HFFc6 (cell line): ENCODE data around the gene OCA2. TPM values are rescaled to one million over a fixed set of nuclear protein-coding genes. Genes with fewer than 3 reads are reported as not detected.

Experiments used
- DNase-seq: peaks from one replicate; pipeline ENCODE4 v3.0.0-alpha.2; 2018
- H3K27ac Mint-ChIP-seq: 2 replicates; pipeline ENCODE4 v1.8.0; 2020; ENCODE audit warnings: mild to moderate bottlenecking, mixed read lengths
- H3K27me3 Mint-ChIP-seq: 2 replicates; pipeline ENCODE4 v1.8.0; 2021; ENCODE audit warnings: mild to moderate bottlenecking, moderate library complexity, mixed read lengths; ENCODE audit not compliant: insufficient read depth
- H3K36me3 Mint-ChIP-seq: 2 replicates; pipeline ENCODE4 v1.8.0; 2021; ENCODE audit warnings: low read depth, mixed read lengths
- H3K4me1 Mint-ChIP-seq: 2 replicates; pipeline ENCODE4 v1.8.0; 2020; ENCODE audit warnings: low read depth, mixed read lengths
- H3K4me3 Mint-ChIP-seq: 2 replicates; pipeline ENCODE4 v1.8.0; 2020; ENCODE audit warnings: mild to moderate bottlenecking, moderate library complexity, mixed read lengths
- H3K9me3 Mint-ChIP-seq: 2 replicates; pipeline ENCODE4 v1.8.0; 2020; ENCODE audit warnings: mild to moderate bottlenecking, mixed read lengths
- CTCF ChIP-seq: fragments of 200-600 bp; sonication (generic); IDR thresholded peaks from 2 replicates; pipeline ENCODE4 v1.5.0; 2021; ENCODE audit warnings: antibody characterized with exemption, mild to moderate bottlenecking
- total RNA-seq, 6 experiments: library from RNA; stranded (reverse); fragmentation: NEBNext Ultra II Directional; extraction: Animal tissue kit (Norgen Biotek cat#: 25700); gene quantifications; 2 replicates in 1 of 6; 3 replicates in 5 of 6; pipeline ENCODE4 v1.2.3, GENCODE V29; 2021

Gene OCA2
- total RNA-seq, 6 experiments from 2014 or later = not detected

- H3K4me1 Mint-ChIP-seq = no peaks in the 10 kb centered on the region
- H3K27ac Mint-ChIP-seq = no peak overlapping the region
- no peaks in the 10 kb centered on the region for H3K36me3 Mint-ChIP-seq
Measured at GRCh38 chr15:28060005-28060404, 39.1 kb downstream of the OCA2 start.

GRCh38 chr15:28058082-28058481 lies 41.0 kb downstream of the OCA2 start:
- Mint-ChIP-seq H3K27me3 (peaks cover 2% of the 10 kb centered on the region; the same call in 1 of the 2 replicates), H3K4me3 (no peak overlapping the region), H3K36me3 (no peaks in the 10 kb centered on the region), H3K27ac (no peak overlapping the region), H3K9me3 (no peaks in the 10 kb centered on the region; the same call in 1 of the 2 replicates), H3K4me1 (no peaks in the 10 kb centered on the region)
- DNase-seq = no peak
- TF ChIP-seq CTCF = no peak

More at GRCh38 chr15:28060005-28060404, 39.1 kb downstream of the OCA2 start:
- Mint-ChIP-seq H3K27me3 (peaks cover 2% of the 10 kb centered on the region; the same call in 1 of the 2 replicates), H3K9me3 (no peaks in the 10 kb centered on the region; the same call in 1 of the 2 replicates), H3K4me3 (no peak overlapping the region)
- no peak for DNase-seq
- TF ChIP-seq CTCF = no peak

GRCh38 chr15:28051955-28052633 lies 47.0 kb downstream of the OCA2 start:
- peaks cover 7% of the 10 kb centered on the region; the same call in 1 of the 2 replicates for H3K9me3 Mint-ChIP-seq
- no peaks in the 10 kb centered on the region for H3K4me1 Mint-ChIP-seq
- H3K27ac Mint-ChIP-seq = no peak overlapping the region
- no peak for TF ChIP-seq CTCF
- H3K27me3 Mint-ChIP-seq = peaks cover 4% of the 10 kb centered on the region; the same call in 1 of the 2 replicates
- H3K4me3 Mint-ChIP-seq = no peak overlapping the region
- H3K36me3 Mint-ChIP-seq = no peaks in the 10 kb centered on the region
- DNase-seq = no peak

GRCh38 chr15:28049581-28049980 lies 49.5 kb downstream of the OCA2 start:
- Mint-ChIP-seq H3K27me3 (peaks cover 3% of the 10 kb centered on the region; the same call in 1 of the 2 replicates), H3K4me1 (no peaks in the 10 kb centered on the region), H3K36me3 (no peaks in the 10 kb centered on the region), H3K4me3 (no peak overlapping the region), H3K9me3 (peaks cover 7% of the 10 kb centered on the region; the same call in 1 of the 2 replicates), H3K27ac (no peak overlapping the region)
- DNase-seq = no peak
- no peak for TF ChIP-seq CTCF

GRCh38 chr15:28047277-28047676 lies 51.8 kb downstream of the OCA2 start:
- Mint-ChIP-seq H3K27ac (no peak overlapping the region), H3K27me3 (peaks cover 3% of the 10 kb centered on the region; the same call in 1 of the 2 replicates)
- TF ChIP-seq CTCF = no peak

More at GRCh38 chr15:28047277-28047676, 51.8 kb downstream of the OCA2 start:
- H3K4me3 Mint-ChIP-seq = no peak overlapping the region
- DNase-seq = no peak
- no peaks in the 10 kb centered on the region for H3K36me3 Mint-ChIP-seq
- H3K9me3 Mint-ChIP-seq = peaks cover 1% of the 10 kb centered on the region; the same call in 1 of the 2 replicates
- H3K4me1 Mint-ChIP-seq = no peaks in the 10 kb centered on the region
